OCI-LY1 (cell line): ENCODE results near the gene TTC33.

ENCODE experiments used
- H2AFZ ChIP-seq: fragments of 200-600 bp; sonication (generic), shearing (Covaris generic); 2 replicates; pipeline ENCODE4 v1.6.0; 2014; ENCODE audit warnings: antibody characterized with exemption, mild to moderate bottlenecking, low read length
- H3F3A ChIP-seq: fragments of 200-600 bp; sonication (generic), shearing (Covaris generic); 2 replicates; pipeline ENCODE4 v1.6.0; 2014; ENCODE audit warnings: mild to moderate bottlenecking, antibody characterized with exemption, low read length, moderate library complexity; ENCODE audit not compliant: insufficient read depth
- H3K27ac ChIP-seq: fragments of 200-600 bp; sonication (generic); 2 replicates; pipeline ENCODE4 v1.5.1; 2014; ENCODE audit warnings: low read length, mixed run types, mild to moderate bottlenecking, low read depth; ENCODE audit not compliant: poor library complexity, severe bottlenecking
- H3K27me3 ChIP-seq: fragments of 200-600 bp; sonication (generic); 2 replicates; pipeline ENCODE4 v1.6.0; 2014; ENCODE audit warnings: antibody characterized with exemption, mild to moderate bottlenecking, low read length, moderate library complexity; ENCODE audit not compliant: insufficient read depth
- H3K36me3 ChIP-seq: fragments of 200-600 bp; sonication (generic); 2 replicates; pipeline ENCODE4 v1.6.1; 2014; ENCODE audit warnings: mild to moderate bottlenecking, antibody characterized with exemption, low read length, moderate library complexity, mixed read lengths; ENCODE audit not compliant: insufficient read depth
- H3K4me1 ChIP-seq: fragments of 200-600 bp; sonication (generic); 2 replicates; pipeline ENCODE4 v1.5.1; 2014; ENCODE audit warnings: mild to moderate bottlenecking, low read length, moderate library complexity; ENCODE audit not compliant: insufficient read depth, severe bottlenecking
- H3K4me2 ChIP-seq: fragments of 200-600 bp; sonication (generic), shearing (Covaris generic); 2 replicates; pipeline ENCODE4 v1.6.1; 2014; ENCODE audit warnings: low read length
- H3K4me3 ChIP-seq: fragments of 200-600 bp; sonication (generic); 2 replicates; pipeline ENCODE4 v1.5.1; 2014; ENCODE audit warnings: low read length, low read depth, mild to moderate bottlenecking, mixed read lengths; ENCODE audit not compliant: poor library complexity, severe bottlenecking
- H3K79me2 ChIP-seq: fragments of 200-600 bp; shearing (Covaris generic); 2 replicates; pipeline ENCODE4 v1.6.1; 2016; ENCODE audit warnings: mixed run types, low read length, mixed read lengths; ENCODE audit not compliant: insufficient read depth
- H3K9ac ChIP-seq: fragments of 200-600 bp; sonication (generic), shearing (Covaris generic); 2 replicates; pipeline ENCODE4 v1.6.1; 2014; ENCODE audit warnings: mild to moderate bottlenecking, low read length, mixed read lengths
- H3K9me2 ChIP-seq: fragments of 200-600 bp; sonication (generic), shearing (Covaris generic); 2 replicates; pipeline ENCODE4 v1.6.1; 2014; ENCODE audit warnings: low read depth, mild to moderate bottlenecking, low read length, mixed read lengths
- H3K9me3 ChIP-seq: fragments of 200-600 bp; shearing (Covaris generic); 2 replicates; pipeline ENCODE4 v1.6.1; 2014; ENCODE audit warnings: low read length, mixed read lengths
- H4K20me1 ChIP-seq: fragments of 200-600 bp; sonication (generic), shearing (Covaris generic); 2 replicates; pipeline ENCODE4 v1.6.0; 2016; ENCODE audit warnings: mild to moderate bottlenecking, low read length; ENCODE audit not compliant: insufficient read depth
- CTCF ChIP-seq: fragments of 200-600 bp; sonication (generic), shearing (Covaris generic); IDR thresholded peaks from 2 replicates; pipeline ENCODE4 v1.5.1; 2017; ENCODE audit warnings: mild to moderate bottlenecking, antibody characterized with exemption, low read length, moderate library complexity, mixed read lengths
- EZH2 ChIP-seq: fragments of 200-600 bp; sonication (generic), shearing (Covaris generic); IDR thresholded peaks from 2 replicates; pipeline ENCODE4 v1.8.0; 2017; ENCODE audit warnings: borderline replicate concordance, mixed run types, mild to moderate bottlenecking, antibody characterized with exemption, low read length, moderate library complexity, mixed read lengths

Gene TTC33

DNA sequence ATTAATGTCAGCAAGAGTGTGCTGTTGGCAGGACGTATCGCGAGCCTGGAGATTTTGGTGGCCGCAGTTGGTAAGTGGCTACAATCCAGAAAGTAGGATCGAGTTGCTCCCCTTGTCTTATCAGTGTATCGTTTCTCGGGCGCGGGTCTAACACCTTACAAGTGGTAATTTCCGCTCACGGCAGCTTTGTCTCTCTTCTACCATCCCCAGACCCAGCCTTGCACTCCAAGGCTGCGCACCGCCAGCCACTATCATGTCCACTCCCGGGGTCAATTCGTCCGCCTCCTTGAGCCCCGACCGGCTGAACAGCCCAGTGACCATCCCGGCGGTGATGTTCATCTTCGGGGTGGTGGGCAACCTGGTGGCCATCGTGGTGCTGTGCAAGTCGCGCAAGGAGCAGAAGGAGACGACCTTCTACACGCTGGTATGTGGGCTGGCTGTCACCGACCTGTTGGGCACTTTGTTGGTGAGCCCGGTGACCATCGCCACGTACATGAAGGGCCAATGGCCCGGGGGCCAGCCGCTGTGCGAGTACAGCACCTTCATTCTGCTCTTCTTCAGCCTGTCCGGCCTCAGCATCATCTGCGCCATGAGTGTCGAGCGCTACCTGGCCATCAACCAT is 74.9 kb downstream of the TTC33 start:
- Histone ChIP-seq H3K9me3 (no peaks in the 10 kb centered on the region), H3F3A (no peaks in the 10 kb centered on the region), H2AFZ (no peak overlapping the region), H3K9me2 (no peaks in the 10 kb centered on the region), H3K27me3 (no peaks in the 10 kb centered on the region), H3K27ac (peak overlapping the region; percentile 81), H3K79me2 (peaks cover 57% of the 10 kb centered on the region), H3K4me1 (peaks cover 79% of the 10 kb centered on the region), H3K4me3 (peak overlapping the region; percentile 86), H3K9ac (peak overlapping the region; percentile 82), H4K20me1 (no peaks in the 10 kb centered on the region), H3K4me2 (peak overlapping the region; percentile 97), H3K36me3 (peaks cover 16% of the 10 kb centered on the region)
- TF ChIP-seq CTCF = peak; percentile 27; the same call in 1 of the 2 replicates
- TF ChIP-seq EZH2 = no peak

GRCh38 chr5:40679913-40680681 is 75.7 kb downstream of the TTC33 start, which contains the start of gene PTGER4:
TSS of gene PTGER4 (plus strand) at chr5:40679915. CDS start at chr5:40680994, 1,079 bp downstream.
- H3K79me2 ChIP-seq = peaks cover 50% of the 10 kb centered on the region
- H3K27ac ChIP-seq = peak within 1 kb of the TSS; percentile 90
- no peaks in the 10 kb centered on the region for H4K20me1 ChIP-seq

More at GRCh38 chr5:40679913-40680681, 75.7 kb downstream of the TTC33 start, which contains the start of gene PTGER4:
- Histone ChIP-seq H3K27me3 (no peaks in the 10 kb centered on the region), H3K4me2 (peak within 1 kb of the TSS; percentile 97), H3K9ac (peak within 1 kb of the TSS; percentile 82), H3K9me2 (no peaks in the 10 kb centered on the region), H2AFZ (no peak within 1 kb of the TSS), H3K9me3 (no peaks in the 10 kb centered on the region), H3F3A (no peaks in the 10 kb centered on the region), H3K4me3 (peak within 1 kb of the TSS; percentile 86), H3K36me3 (peaks cover 13% of the 10 kb centered on the region), H3K4me1 (peaks cover 79% of the 10 kb centered on the region)
- TF ChIP-seq EZH2 (no peak), CTCF (no peak)
